Activated CD8-positive, alpha-beta T cell treated with anti-CD3 and anti-CD28 coated beads for 36 hours (primary cell): Measurements from ENCODE around the gene GKN2. TPM values are rescaled to one million over a fixed set of nuclear protein-coding genes. Genes with fewer than 3 reads are reported as not detected.

Source experiments
- ATAC-seq: fragments of 200-7000 bp; cut with Tn5 transposase; one replicate; pipeline ENCODE4 v1.10.0; 2021; ENCODE audit warnings: mild to moderate bottlenecking, moderate library complexity
- CTCF ChIA-PET: fragments of 350-600 bp; sonication (Branson Sonifier 250); formaldehyde crosslinking; loops from one replicate; lab custom pipeline; 2021; ENCODE audit warnings: antibody characterized with exemption; lab: Charles Lee
- POLR2A ChIA-PET: fragments of 350-600 bp; sonication (Branson Sonifier 250); formaldehyde crosslinking; loops from one replicate; lab custom pipeline; 2021; ENCODE audit warnings: antibody characterized with exemption; lab: Charles Lee
- DNase-seq: peaks from one replicate; pipeline ENCODE4 v3.0.0-alpha.2; 2020
- H3K27ac Mint-ChIP-seq: one replicate; pipeline ENCODE4 v1.8.0; 2021; ENCODE audit warnings: mild to moderate bottlenecking, mixed read lengths
- H3K27me3 Mint-ChIP-seq: one replicate; pipeline ENCODE4 v1.8.0; 2021; ENCODE audit warnings: mixed read lengths
- H3K36me3 Mint-ChIP-seq: one replicate; pipeline ENCODE4 v1.8.0; 2021; ENCODE audit warnings: low read depth, mixed read lengths
- H3K4me1 Mint-ChIP-seq: one replicate; pipeline ENCODE4 v1.8.0; 2021; ENCODE audit warnings: low read depth, mixed read lengths
- H3K4me3 Mint-ChIP-seq: one replicate; pipeline ENCODE4 v1.8.0; 2021; ENCODE audit warnings: mild to moderate bottlenecking, moderate library complexity, mixed read lengths
- H3K9me3 Mint-ChIP-seq: one replicate; pipeline ENCODE4 v1.8.0; 2021; ENCODE audit warnings: mixed read lengths
- CTCF ChIP-seq: fragments of 200-600 bp; IDR thresholded peaks from one replicate; pipeline ENCODE4 v1.8.0; 2022; ENCODE audit warnings: antibody characterized with exemption, mild to moderate bottlenecking
- intact Hi-C: fragments of 100-400 bp; cut with micrococcal nuclease; formaldehyde crosslinking; loops from one replicate; pipeline ENCODE4 v1.10.0; 2022
- total RNA-seq, 2 experiments: library from RNA; stranded (reverse); gene quantifications; one replicate each; pipeline ENCODE4 v1.2.3, GENCODE V29; 2021

Gene GKN2
- total RNA-seq, 2 experiments from 2014 or later = not detected

DNA sequence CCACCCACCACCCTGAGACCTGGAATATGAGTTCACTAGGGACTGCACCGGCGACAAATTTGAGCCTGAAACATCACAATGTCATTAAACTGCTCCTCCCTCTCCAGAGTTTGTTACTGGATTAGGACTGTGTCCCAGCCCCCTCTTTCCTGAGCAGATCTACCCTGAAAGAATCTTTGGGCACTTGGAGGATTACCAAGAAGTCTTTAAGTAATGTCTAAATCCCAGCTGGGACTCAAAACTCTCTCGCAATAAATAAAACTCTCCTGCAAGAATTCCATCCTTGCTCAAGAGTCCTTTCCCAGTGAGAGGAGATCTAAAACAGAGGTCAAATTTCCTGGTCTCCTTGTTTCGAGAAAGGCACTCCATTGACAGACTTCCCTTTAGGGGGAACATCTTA lies 20.9 kb downstream of the GKN2 start:
- no peak overlapping the region for H3K4me3 Mint-ChIP-seq
- no peaks in the 10 kb centered on the region for H3K4me1 Mint-ChIP-seq
- peaks cover 3% of the 10 kb centered on the region for H3K9me3 Mint-ChIP-seq
- ChIA-PET POLR2A (no interaction called here), CTCF (interaction anchor here (0.9 to 5.6 kb wide), 3 partner anchors 9 to 223 kb away, joined by 3 to 38 read pairs (median 8); no protein-coding TSS in a partner anchor)
- intact Hi-C loops = no loop called here
- H3K36me3 Mint-ChIP-seq = no peaks in the 10 kb centered on the region
- H3K27ac Mint-ChIP-seq = no peak overlapping the region
- no peak for TF ChIP-seq CTCF
- no peak for ATAC-seq
- no peaks in the 10 kb centered on the region for H3K27me3 Mint-ChIP-seq
- DNase-seq = no peak

DNA sequence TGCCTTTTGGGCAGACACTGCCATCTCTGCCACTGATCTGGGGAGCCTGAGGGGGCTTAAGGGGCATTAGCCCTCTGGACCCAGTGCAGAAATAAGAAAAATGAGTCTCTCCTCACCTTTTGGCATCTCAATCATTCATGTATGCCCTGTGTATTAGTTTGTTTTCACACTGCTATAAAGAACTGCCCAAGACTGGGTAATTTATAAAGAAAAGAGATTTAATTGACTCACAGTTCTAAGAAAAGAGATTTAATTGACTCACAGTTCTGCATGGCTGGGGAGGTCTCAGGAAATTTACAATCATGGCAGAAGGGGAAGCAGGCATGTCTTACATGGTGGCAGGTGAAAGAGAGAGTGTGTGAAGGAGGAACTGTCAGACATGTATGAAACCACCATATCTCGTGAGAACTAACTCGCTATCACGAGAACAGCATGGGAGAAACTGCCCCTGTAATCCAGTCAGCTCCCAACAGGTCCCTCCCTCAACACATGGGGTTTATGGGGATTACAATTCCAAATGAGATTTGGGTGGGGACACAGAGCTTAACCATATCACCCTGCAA lies 21.5 kb downstream of the GKN2 start:
- ATAC-seq (peak; percentile 67), DNase-seq (no peak)
- CTCF ChIA-PET = interaction anchor here (5.6 kb wide), 1 partner anchor 13 kb away, joined by 38 read pairs; no protein-coding TSS in a partner anchor
- POLR2A ChIA-PET = no interaction called here
- H3K4me1 Mint-ChIP-seq = no peaks in the 10 kb centered on the region
- intact Hi-C loops = no loop called here
- no peak overlapping the region for H3K27ac Mint-ChIP-seq
- H3K4me3 Mint-ChIP-seq = no peak overlapping the region
- TF ChIP-seq CTCF = no peak
- no peaks in the 10 kb centered on the region for H3K36me3 Mint-ChIP-seq
- peaks cover 3% of the 10 kb centered on the region for H3K9me3 Mint-ChIP-seq
- H3K27me3 Mint-ChIP-seq = no peaks in the 10 kb centered on the region

- no peak overlapping the region for H3K4me3 Mint-ChIP-seq
- intact Hi-C loops = loop anchor here (5.0 kb wide), 2 partner anchors 89 to 219 kb away; no protein-coding TSS in a partner anchor
These were observed 25.9 kb downstream of the GKN2 start for GRCh38 chr2:68926796-68927195.

DNA sequence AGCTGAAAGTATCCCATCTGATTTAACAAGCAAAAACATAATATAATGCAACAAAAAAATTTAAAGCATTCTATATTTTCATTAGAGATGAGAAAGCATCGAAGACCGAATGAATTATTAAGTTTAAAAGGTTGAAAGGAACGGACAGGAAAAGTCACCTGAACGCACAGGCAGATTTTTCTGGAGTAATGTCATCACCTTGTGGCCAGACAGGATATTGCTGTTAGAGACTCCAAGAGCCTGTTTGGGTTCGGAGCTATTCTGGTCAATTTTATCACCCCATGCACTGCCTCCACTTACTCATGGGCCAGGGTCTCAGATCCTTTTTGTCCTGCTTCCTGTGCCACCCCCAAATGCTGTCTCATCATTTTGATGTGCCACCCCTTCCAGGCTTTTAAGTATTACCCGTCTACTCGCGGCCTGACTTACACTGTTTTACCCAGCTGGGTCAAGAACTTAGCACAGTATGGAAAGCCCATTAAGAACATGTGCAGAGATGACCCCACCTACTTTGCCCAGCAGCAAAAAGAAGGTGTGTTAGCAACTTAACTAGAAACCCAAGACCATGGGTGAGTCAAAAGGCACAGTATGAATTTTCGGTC lies 27.3 kb downstream of the GKN2 start:
- Mint-ChIP-seq H3K36me3 (no peaks in the 10 kb centered on the region), H3K9me3 (peaks cover 2% of the 10 kb centered on the region), H3K4me3 (no peak overlapping the region), H3K27me3 (peaks cover 2% of the 10 kb centered on the region), H3K4me1 (peaks cover 1% of the 10 kb centered on the region), H3K27ac (no peak overlapping the region)
- CTCF ChIA-PET = interaction anchor here (0.6 to 7.3 kb wide), 77 partner anchors 8 to 485 kb away, joined by 3 to 139 read pairs (median 4); partner anchors contain the start of genes APLF, ARHGAP25, FBXO48 and GKN2
- POLR2A ChIA-PET = interaction anchor here (0.7 to 1.5 kb wide), 2 partner anchors 9 to 462 kb away, joined by 3 read pairs; no protein-coding TSS in a partner anchor
- intact Hi-C loops = loop anchor here (5.0 kb wide), 2 partner anchors 88 to 218 kb away; no protein-coding TSS in a partner anchor
- ATAC-seq = peak; percentile 87
- peak; percentile 67 for DNase-seq
- TF ChIP-seq CTCF = peak; percentile 97

More at GRCh38 chr2:68926796-68927195, 25.9 kb downstream of the GKN2 start:
- DNase-seq = no peak
- TF ChIP-seq CTCF = no peak
- POLR2A ChIA-PET = no interaction called here
- Mint-ChIP-seq H3K27ac (no peak overlapping the region), H3K9me3 (peaks cover 3% of the 10 kb centered on the region), H3K27me3 (peaks cover 2% of the 10 kb centered on the region), H3K4me1 (peaks cover 1% of the 10 kb centered on the region), H3K36me3 (no peaks in the 10 kb centered on the region)
- no peak for ATAC-seq
- CTCF ChIA-PET = interaction anchor here (1.0 to 7.3 kb wide), 12 partner anchors 9 to 473 kb away, joined by 3 to 139 read pairs (median 34); partner anchors contain the start of genes APLF and FBXO48

DNA sequence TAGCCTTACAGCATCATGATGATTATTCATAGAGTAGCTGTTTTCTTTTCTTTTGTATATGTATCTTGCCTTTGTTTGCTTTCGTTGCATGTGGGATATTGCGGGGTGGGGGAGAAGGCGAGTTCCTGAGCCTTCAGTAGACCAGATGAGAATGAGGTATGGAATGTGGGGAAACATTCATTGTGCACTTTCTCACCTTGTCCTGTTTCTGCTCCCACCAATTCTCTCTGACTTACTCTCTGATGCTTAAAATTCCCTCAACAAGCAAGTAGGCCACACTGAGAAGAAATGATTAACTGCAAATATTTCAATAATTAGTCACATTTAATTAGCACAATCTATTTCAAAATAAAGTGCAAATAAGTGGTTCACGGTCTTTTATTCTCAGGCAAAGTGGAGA lies 31.0 kb downstream of the GKN2 start:
- ChIA-PET POLR2A (interaction anchor here (1.4 kb wide), 1 partner anchor 9 kb away, joined by 4 read pairs; no protein-coding TSS in a partner anchor), CTCF (interaction anchor here (0.7 to 7.3 kb wide), 3 partner anchors 11 to 458 kb away, joined by 3 to 80 read pairs (median 12); no protein-coding TSS in a partner anchor)
- H3K36me3 Mint-ChIP-seq = no peaks in the 10 kb centered on the region
- ATAC-seq = no peak
- intact Hi-C loops = no loop called here
- TF ChIP-seq CTCF = no peak
- H3K9me3 Mint-ChIP-seq = no peaks in the 10 kb centered on the region
- DNase-seq = no peak
- peaks cover 3% of the 10 kb centered on the region for H3K4me1 Mint-ChIP-seq
- no peak overlapping the region for H3K4me3 Mint-ChIP-seq
- H3K27me3 Mint-ChIP-seq = peaks cover 2% of the 10 kb centered on the region
- H3K27ac Mint-ChIP-seq = no peak overlapping the region
